GM12878 (cell line): Measurements from ENCODE around the gene ACSF3. TPM values are rescaled to one million over a fixed set of nuclear protein-coding genes. Genes with fewer than 3 reads are reported as not detected.

Source experiments
- BHLHE40 ChIP-seq, 2 experiments: fragments of 450-650 bp in 1 of 2; IDR thresholded peaks; 2 replicates each; pipeline ENCODE4 v1.6.1; 2011 to 2017; ENCODE audit warnings: low read depth in 2 of 2, borderline replicate concordance in 1 of 2, improper control_type of control experiment in 1 of 2, low read length in 1 of 2, mild to moderate bottlenecking in 1 of 2
- CBX3 ChIP-seq: fragments of 200-600 bp; sonication (generic); IDR thresholded peaks from 2 replicates; pipeline ENCODE4 v1.6.1; 2016; ENCODE audit warnings: low read depth, borderline replicate concordance
- CUX1 ChIP-seq: IDR thresholded peaks from 2 replicates; pipeline ENCODE4 v1.6.1; 2012; ENCODE audit warnings: improper control_type of control experiment, low read depth, low read length; ENCODE audit not compliant: insufficient replicate concordance
- ESRRA ChIP-seq: IDR thresholded peaks from 2 replicates; pipeline ENCODE4 v1.6.1; 2012; ENCODE audit warnings: mild to moderate bottlenecking, low read length, improper control_type of control experiment
- FOS ChIP-seq: IDR thresholded peaks from 3 replicates; pipeline ENCODE4 v1.6.1; 2011; ENCODE audit warnings: borderline replicate concordance; ENCODE audit not compliant: insufficient read length; ENCODE audit errors: extremely low read depth
- FOXK2 ChIP-seq: fragments of 450-650 bp; IDR thresholded peaks from 2 replicates; pipeline ENCODE4 v1.6.1; 2017; ENCODE audit warnings: mild to moderate bottlenecking, moderate library complexity
- IKZF1 ChIP-seq: fragments of 450-650 bp; conservative IDR thresholded peaks from 2 replicates; pipeline ENCODE4 v1.6.1; 2017; ENCODE audit warnings: antibody characterized with exemption, mild to moderate bottlenecking
- MAX ChIP-seq: IDR thresholded peaks from 2 replicates; pipeline ENCODE4 v1.6.1; 2012; ENCODE audit warnings: low read depth, low read length, improper control_type of control experiment
- NR2C1 ChIP-seq: fragments of 450-650 bp; IDR thresholded peaks from 2 replicates; pipeline ENCODE4 v1.6.1; 2017; ENCODE audit warnings: antibody characterized with exemption, mild to moderate bottlenecking, moderate library complexity
- NR2F1 ChIP-seq: fragments of 450-650 bp; conservative IDR thresholded peaks from 2 replicates; pipeline ENCODE4 v1.6.1; 2017; ENCODE audit warnings: mild to moderate bottlenecking
- NRF1 ChIP-seq: conservative IDR thresholded peaks from 2 replicates; pipeline ENCODE4 v1.6.1; 2011; ENCODE audit warnings: mild to moderate bottlenecking, low read depth, low read length, improper control_type of control experiment
- RAD21 ChIP-seq: IDR thresholded peaks from 2 replicates; pipeline ENCODE4 v1.6.1; 2011; ENCODE audit warnings: mild to moderate bottlenecking, low read depth, low read length, moderate library complexity; ENCODE audit not compliant: insufficient read depth
- RAD51 ChIP-seq: fragments of 450-650 bp; IDR thresholded peaks from 2 replicates; pipeline ENCODE4 v1.6.1; 2016; ENCODE audit warnings: moderate library complexity, mild to moderate bottlenecking, inconsistent platforms
- SIN3A ChIP-seq: IDR thresholded peaks from 2 replicates; pipeline ENCODE4 v1.6.1; 2012; ENCODE audit warnings: low read depth, low read length, improper control_type of control experiment
- SIX5 ChIP-seq: IDR thresholded peaks from 2 replicates; pipeline ENCODE4 v1.6.1; 2011; ENCODE audit warnings: mild to moderate bottlenecking, low read depth, low read length, moderate library complexity; ENCODE audit not compliant: severe bottlenecking
- SMAD5 ChIP-seq: IDR thresholded peaks from 2 replicates; pipeline ENCODE4 v1.6.1; 2016; ENCODE audit warnings: antibody characterized with exemption, low read depth
- TARDBP ChIP-seq: IDR thresholded peaks from 2 replicates; pipeline ENCODE4 v1.6.1; 2016; ENCODE audit warnings: borderline replicate concordance
- TCF3 ChIP-seq: IDR thresholded peaks from 2 replicates; pipeline ENCODE4 v1.6.1; 2012; ENCODE audit warnings: low read depth, mild to moderate bottlenecking, low read length, borderline replicate concordance; ENCODE audit not compliant: insufficient read depth
- TCF7 ChIP-seq: IDR thresholded peaks from 2 replicates; pipeline ENCODE4 v1.6.1; 2014; ENCODE audit warnings: antibody characterized with exemption, borderline replicate concordance
- ZNF384 ChIP-seq: IDR thresholded peaks from 2 replicates; pipeline ENCODE4 v1.6.1; 2012; ENCODE audit warnings: low read depth, mild to moderate bottlenecking, low read length, improper control_type of control experiment, borderline replicate concordance
- ZNF592 ChIP-seq: fragments of 450-650 bp; IDR thresholded peaks from 2 replicates; pipeline ENCODE4 v1.6.1; 2017; ENCODE audit warnings: mild to moderate bottlenecking, moderate library complexity
- ZNF622 ChIP-seq: fragments of 450-650 bp; IDR thresholded peaks from 2 replicates; pipeline ENCODE4 v1.6.1; 2017; ENCODE audit warnings: mild to moderate bottlenecking, inconsistent platforms
- polyA plus RNA-seq, 11 experiments: library from polyadenylated mRNA; depleted of rRNA in 4 of 11; unstranded in 6 of 11; stranded (reverse) in 5 of 11; fragments of >200 nt; fragmentation: Nextera tagmentation in 4 of 11; fragmentation: Illumina TruSeq in 1 of 11; extraction: Ambion mirVana in 4 of 11; extraction: Trizol in 1 of 11; gene quantifications; 1 replicate in 1 of 11; 2 replicates in 10 of 11; pipeline versions ENCODE4 v1.2.1 to v1.2.3, GENCODE V29; 2011 to 2016; ENCODE audit warnings: inconsistent platforms in 2 of 11, missing spikeins in 2 of 11, low read depth in 1 of 11
- total RNA-seq, 4 experiments: library from RNA; depleted of rRNA in 3 of 4; stranded (reverse); fragments of >200 nt in 3 of 4; fragmentation: Illumina TruSeq in 1 of 4; extraction: Trizol in 1 of 4; gene quantifications; 2 replicates each; pipeline versions ENCODE4 v1.2.1 to v1.2.3, GENCODE V29; 2013 to 2021

ACSF3 gene
- total and polyA plus RNA-seq, 10 of the 15 experiments (the other 5 are each of a cell fraction or from before 2014, with no cell fraction given), result 1.0 to 44.4 (median 25.8) TPM

GRCh38 chr16:89093602-89094251, at the start of gene ACSF3 (continued):
- TF ChIP-seq MAX, result 0 out of 2 replicates have a peak, but pooled peaks have one; percentile 27
- TF ChIP-seq TARDBP, result 0 out of 2 replicates have a peak, but pooled peaks have one; percentile 19
- no peak for TF ChIP-seq CUX1
- peak; percentile 73 for TF ChIP-seq SIX5
- TF ChIP-seq NRF1, result no peak
- TF ChIP-seq CBX3, result no peak
- peak; percentile 97 for TF ChIP-seq IKZF1
- TF ChIP-seq TCF7, result no peak
- TF ChIP-seq SMAD5, result no peak
- TF ChIP-seq SIN3A, result 0 out of 2 replicates have a peak, but pooled peaks have one; percentile 55
- TF ChIP-seq FOS, result no peak
- TF ChIP-seq NR2F1, result peak; percentile 93
- no peak for TF ChIP-seq ZNF384
- TF ChIP-seq ZNF622, result no peak
- peak; percentile 73; the same call in 1 of the 2 replicates for TF ChIP-seq ESRRA
- TF ChIP-seq ZNF592, result 0 out of 2 replicates have a peak, but pooled peaks have one; percentile 54
- no peak for TF ChIP-seq RAD51
- TF ChIP-seq NR2C1, result peak; percentile 92
- peak in 1 of 2 experiments; percentile 90; a peak in 2 of 4 replicates for TF ChIP-seq BHLHE40 (IDR thresholded peaks at IDR 0.05; ENCODE audit: borderline replicate concordance in 1 of 2, low read depth in 2 of 2, low read length in 1 of 2)
- no peak for TF ChIP-seq FOXK2
- peak; percentile 84 for TF ChIP-seq TCF3
- TF ChIP-seq RAD21, result no peak
